Measurements from ENCODE around the gene DOCK1. TPM values are rescaled to one million over a fixed set of nuclear protein-coding genes. Genes with fewer than 3 reads are reported as not detected.

The DOCK1 gene
- total RNA-seq, 3 donors from 2014 or later: 0.11 to 0.15 (median 0.14) TPM

GRCh38 chr10:127052001-127052400, 146.8 kb downstream of the DOCK1 start:
- ATAC-seq (no peak), DNase-seq (no peak)
- Mint-ChIP-seq H3K4me1 (ENCODE audit: low read depth) (no peaks in the 10 kb centered on the region), H3K4me3 (no peak overlapping the region), H3K9me3 (no peaks in the 10 kb centered on the region), H3K36me3 (ENCODE audit: insufficient read depth) (no peaks in the 10 kb centered on the region), H3K27me3 (ENCODE audit: low read depth) (no peaks in the 10 kb centered on the region)

- no peak for ATAC-seq
- H3K36me3 Mint-ChIP-seq (ENCODE audit: insufficient read depth): no peaks in the 10 kb centered on the region
- H3K27me3 Mint-ChIP-seq (ENCODE audit: low read depth): no peaks in the 10 kb centered on the region
- peaks cover 9% of the 10 kb centered on the region for H3K9me3 Mint-ChIP-seq
- H3K4me1 Mint-ChIP-seq (ENCODE audit: low read depth): no peaks in the 10 kb centered on the region
- no peak overlapping the region for H3K4me3 Mint-ChIP-seq
- DNase-seq: no peak
Observed at GRCh38 chr10:127055263-127055662, 150.0 kb downstream of the DOCK1 start.

- Mint-ChIP-seq H3K4me3 (no peak overlapping the region), H3K27me3 (ENCODE audit: low read depth) (no peaks in the 10 kb centered on the region), H3K9me3 (peaks cover 9% of the 10 kb centered on the region), H3K36me3 (ENCODE audit: insufficient read depth) (no peaks in the 10 kb centered on the region), H3K4me1 (ENCODE audit: low read depth) (no peaks in the 10 kb centered on the region)
- ATAC-seq (no peak), DNase-seq (no peak)
Observed at GRCh38 chr10:127059314-127059713, 154.1 kb downstream of the DOCK1 start.

GRCh38 chr10:127063762-127064161, 158.5 kb downstream of the DOCK1 start:
- peaks cover 9% of the 10 kb centered on the region for H3K9me3 Mint-ChIP-seq
- ATAC-seq (no peak), DNase-seq (no peak)
- no peaks in the 10 kb centered on the region for H3K4me1 Mint-ChIP-seq (ENCODE audit: low read depth)
- no peaks in the 10 kb centered on the region for H3K36me3 Mint-ChIP-seq (ENCODE audit: insufficient read depth)
- no peak overlapping the region for H3K4me3 Mint-ChIP-seq
- no peaks in the 10 kb centered on the region for H3K27me3 Mint-ChIP-seq (ENCODE audit: low read depth)

GRCh38 chr10:127064474-127064873, 159.2 kb downstream of the DOCK1 start:
- Mint-ChIP-seq H3K27me3 (ENCODE audit: low read depth) (no peaks in the 10 kb centered on the region), H3K4me1 (ENCODE audit: low read depth) (no peaks in the 10 kb centered on the region), H3K4me3 (no peak overlapping the region), H3K9me3 (peaks cover 4% of the 10 kb centered on the region), H3K36me3 (ENCODE audit: insufficient read depth) (no peaks in the 10 kb centered on the region)
- no peak for ATAC-seq
- no peak for DNase-seq

- no peak for DNase-seq
- Mint-ChIP-seq H3K9me3 (no peaks in the 10 kb centered on the region), H3K4me3 (no peak overlapping the region), H3K27me3 (ENCODE audit: low read depth) (no peaks in the 10 kb centered on the region), H3K4me1 (ENCODE audit: low read depth) (no peaks in the 10 kb centered on the region), H3K36me3 (ENCODE audit: insufficient read depth) (no peaks in the 10 kb centered on the region)
- no peak for ATAC-seq
Observed at GRCh38 chr10:127067542-127068194, 162.4 kb downstream of the DOCK1 start.

GRCh38 chr10:127068485-127068884, 163.3 kb downstream of the DOCK1 start:
- H3K4me1 Mint-ChIP-seq (ENCODE audit: low read depth): no peaks in the 10 kb centered on the region
- ATAC-seq (no peak), DNase-seq (no peak)
- H3K27me3 Mint-ChIP-seq (ENCODE audit: low read depth): no peaks in the 10 kb centered on the region
- no peaks in the 10 kb centered on the region for H3K36me3 Mint-ChIP-seq (ENCODE audit: insufficient read depth)
- no peaks in the 10 kb centered on the region for H3K9me3 Mint-ChIP-seq
- H3K4me3 Mint-ChIP-seq: no peak overlapping the region

GRCh38 chr10:127069436-127069835, 164.2 kb downstream of the DOCK1 start:
- no peak for ATAC-seq
- no peak for DNase-seq
- no peaks in the 10 kb centered on the region for H3K27me3 Mint-ChIP-seq (ENCODE audit: low read depth)
- no peaks in the 10 kb centered on the region for H3K9me3 Mint-ChIP-seq
- H3K4me1 Mint-ChIP-seq (ENCODE audit: low read depth): no peaks in the 10 kb centered on the region
- H3K4me3 Mint-ChIP-seq: no peak overlapping the region
- no peaks in the 10 kb centered on the region for H3K36me3 Mint-ChIP-seq (ENCODE audit: insufficient read depth)

- Mint-ChIP-seq H3K36me3 (ENCODE audit: insufficient read depth) (no peaks in the 10 kb centered on the region), H3K9me3 (no peaks in the 10 kb centered on the region), H3K4me1 (ENCODE audit: low read depth) (no peaks in the 10 kb centered on the region), H3K27me3 (ENCODE audit: low read depth) (no peaks in the 10 kb centered on the region), H3K4me3 (no peak overlapping the region)
- DNase-seq (no peak), ATAC-seq (no peak)
Observed at GRCh38 chr10:127071126-127071525, 165.9 kb downstream of the DOCK1 start.

GRCh38 chr10:127073666-127074065, 168.4 kb downstream of the DOCK1 start:
- Mint-ChIP-seq H3K9me3 (no peaks in the 10 kb centered on the region), H3K4me3 (no peak overlapping the region), H3K27me3 (ENCODE audit: low read depth) (no peaks in the 10 kb centered on the region), H3K36me3 (ENCODE audit: insufficient read depth) (no peaks in the 10 kb centered on the region), H3K4me1 (ENCODE audit: low read depth) (no peaks in the 10 kb centered on the region)
- DNase-seq (no peak), ATAC-seq (no peak)

- no peaks in the 10 kb centered on the region for H3K9me3 Mint-ChIP-seq
- H3K36me3 Mint-ChIP-seq (ENCODE audit: insufficient read depth): no peaks in the 10 kb centered on the region
- H3K4me1 Mint-ChIP-seq (ENCODE audit: low read depth): no peaks in the 10 kb centered on the region
- ATAC-seq (no peak), DNase-seq (no peak)
- H3K27me3 Mint-ChIP-seq (ENCODE audit: low read depth): no peaks in the 10 kb centered on the region
- no peak overlapping the region for H3K4me3 Mint-ChIP-seq
Observed at GRCh38 chr10:127079392-127079791, 174.2 kb downstream of the DOCK1 start.

- Mint-ChIP-seq H3K4me1 (ENCODE audit: low read depth) (no peaks in the 10 kb centered on the region), H3K36me3 (ENCODE audit: insufficient read depth) (no peaks in the 10 kb centered on the region), H3K4me3 (no peak overlapping the region), H3K9me3 (no peaks in the 10 kb centered on the region), H3K27me3 (ENCODE audit: low read depth) (no peaks in the 10 kb centered on the region)
- ATAC-seq (no peak), DNase-seq (no peak)
Observed at GRCh38 chr10:127080317-127080716, 175.1 kb downstream of the DOCK1 start.

GRCh38 chr10:127081851-127082345, 176.7 kb downstream of the DOCK1 start:
- H3K4me1 Mint-ChIP-seq (ENCODE audit: low read depth): no peaks in the 10 kb centered on the region
- no peak for DNase-seq
- no peaks in the 10 kb centered on the region for H3K36me3 Mint-ChIP-seq (ENCODE audit: insufficient read depth)
- no peak overlapping the region for H3K4me3 Mint-ChIP-seq
- H3K9me3 Mint-ChIP-seq: no peaks in the 10 kb centered on the region
- ATAC-seq: no peak
- H3K27me3 Mint-ChIP-seq (ENCODE audit: low read depth): no peaks in the 10 kb centered on the region

- no peaks in the 10 kb centered on the region for H3K4me1 Mint-ChIP-seq (ENCODE audit: low read depth)
- H3K36me3 Mint-ChIP-seq (ENCODE audit: insufficient read depth): no peaks in the 10 kb centered on the region
- H3K9me3 Mint-ChIP-seq: no peaks in the 10 kb centered on the region
- no peak for ATAC-seq
- no peaks in the 10 kb centered on the region for H3K27me3 Mint-ChIP-seq (ENCODE audit: low read depth)
- no peak for DNase-seq
- no peak overlapping the region for H3K4me3 Mint-ChIP-seq
Observed at GRCh38 chr10:127082651-127083050, 177.4 kb downstream of the DOCK1 start.

- H3K27me3 Mint-ChIP-seq (ENCODE audit: low read depth): no peaks in the 10 kb centered on the region
- H3K4me3 Mint-ChIP-seq: no peak overlapping the region
- DNase-seq: no peak
- no peaks in the 10 kb centered on the region for H3K36me3 Mint-ChIP-seq (ENCODE audit: insufficient read depth)
- no peaks in the 10 kb centered on the region for H3K9me3 Mint-ChIP-seq
- no peak for ATAC-seq
- no peaks in the 10 kb centered on the region for H3K4me1 Mint-ChIP-seq (ENCODE audit: low read depth)
Observed at GRCh38 chr10:127085957-127086356, 180.7 kb downstream of the DOCK1 start.

All from activated T-cell treated with anti-CD3 and anti-CD28 coated beads, Interleukin-2, amount 50 U/mL, for 4 hours (primary cell).